ENCODE measurements around the gene IFT43.

GRCh38 chr14:75993567-75994041 lies 8.0 kb downstream of the IFT43 start:
- TF ChIP-seq DNMT1 (IDR thresholded peaks at IDR 0.05) = no peak
- no peak for TF ChIP-seq UBTF (IDR thresholded peaks at IDR 0.05; ENCODE audit: borderline replicate concordance in 1 of 2, low read depth in 2 of 2, low read length in 2 of 2)
- TF ChIP-seq KDM1A (IDR thresholded peaks at IDR 0.05) = no peak
- TF ChIP-seq FOXP4 (CRISPR knock-in tag; IDR thresholded peaks at IDR 0.05; ENCODE audit: borderline replicate concordance) = no peak
- no peak for TF ChIP-seq HNRNPH1 (optimal IDR thresholded peaks at IDR 0.05; ENCODE audit: low read depth, low read length)
- no peak for TF ChIP-seq NFE2 (IDR thresholded peaks at IDR 0.05; ENCODE audit: low read depth)
- no peak for TF ChIP-seq FOS (IDR thresholded peaks at IDR 0.05; ENCODE audit: extremely low read depth, insufficient read length)
- TF ChIP-seq CTCF (IDR thresholded peaks at IDR 0.05 in 2 of 3, conservative IDR thresholded peaks at IDR 0.05 in 1 of 3; ENCODE audit: insufficient read depth in 2 of 3, low read depth in 1 of 3, low read length in 3 of 3) = no peak
- no peak for TF ChIP-seq GABPA (tag; conservative IDR thresholded peaks at IDR 0.05; ENCODE audit: low read depth)
- no peak for TF ChIP-seq ARID1B (IDR thresholded peaks at IDR 0.05)
- no peak for TF ChIP-seq BRCA1 (IDR thresholded peaks at IDR 0.05)
- no peak for TF ChIP-seq BRCA1 (CRISPR knock-in tag; IDR thresholded peaks at IDR 0.05)
- TF ChIP-seq SREBF1 (IDR thresholded peaks at IDR 0.05; ENCODE audit: borderline replicate concordance, low read depth, low read length) = no peak

Data from K562 (cell line).